Aorta (tissue), 5 donors: Measurements from ENCODE around the gene ELF2. TPM values are rescaled to one million over a fixed set of nuclear protein-coding genes. Genes with fewer than 3 reads are reported as not detected.

ENCODE experiments used
- ATAC-seq: fragments of 200-7000 bp; cut with Tn5 transposase; one replicate; pipeline ENCODE4 v1.9.1; 2022; ENCODE audit warnings: moderate library complexity; ENCODE audit not compliant: low FRiP score
- DNase-seq, 2 donors: peaks; one replicate each; pipeline ENCODE4 v3.0.0-alpha.2; 2020
- H3K27ac ChIP-seq, 2 donors: one replicate each; pipeline ENCODE4 v1.5.1; 2013; ENCODE audit warnings: low read length in 2 of 2, mild to moderate bottlenecking in 2 of 2, moderate library complexity in 2 of 2, control low read depth in 1 of 2, inconsistent platforms in 1 of 2, low read depth in 1 of 2
- H3K27me3 ChIP-seq, 2 donors: one replicate each; pipeline ENCODE4 v1.6.1; 2013; ENCODE audit warnings: control low read depth in 1 of 2, low read length in 1 of 2, mild to moderate bottlenecking in 1 of 2, moderate library complexity in 1 of 2; ENCODE audit not compliant: insufficient read depth in 2 of 2, control insufficient read depth in 1 of 2
- H3K36me3 ChIP-seq, 2 donors: one replicate each; pipeline ENCODE4 v1.6.1; 2013; ENCODE audit warnings: control low read depth in 1 of 2, low read length in 1 of 2, mild to moderate bottlenecking in 1 of 2; ENCODE audit not compliant: insufficient read depth in 2 of 2, control insufficient read depth in 1 of 2
- H3K4me1 ChIP-seq, 2 donors: one replicate each; pipeline ENCODE4 v1.6.1; 2013; ENCODE audit warnings: low read length in 2 of 2, control low read depth in 1 of 2, mild to moderate bottlenecking in 1 of 2, moderate library complexity in 1 of 2; ENCODE audit not compliant: insufficient read depth in 2 of 2, control insufficient read depth in 1 of 2
- H3K4me3 ChIP-seq, 2 donors: one replicate each; pipeline ENCODE4 v1.5.1; 2013; ENCODE audit warnings: low read length in 2 of 2, control low read depth in 1 of 2, mild to moderate bottlenecking in 1 of 2
- H3K9me3 ChIP-seq: one replicate; pipeline ENCODE4 v1.6.1; 2013; ENCODE audit warnings: mild to moderate bottlenecking, low read length; ENCODE audit not compliant: control insufficient read depth
- WGBS, 2 donors: extraction: QIAGEN DNeasy Blood & Tissue Kit; methylation state at CpG; one replicate each; pipeline ENCODE4 v1.1.7; 2013; 5-methylcytosine and 5-hydroxymethylcytosine counted together
- intact Hi-C, 2 donors: fragments of 100-400 bp; cut with DNase I; formaldehyde crosslinking; loops; one replicate each; pipeline versions ENCODE4 v1.14.2 to v1.15.0; 2022
- polyA plus RNA-seq, 2 donors: library from polyadenylated mRNA; stranded (reverse); fragments of 200-250 nt; gene quantifications; one replicate each; pipeline ENCODE4 v1.2.3, GENCODE V29; 2013
- total RNA-seq, 2 donors: library from RNA; stranded (reverse); fragmentation: NEBNext Ultra II Directional; extraction: Animal tissue kit (Norgen Biotek cat#: 25700); gene quantifications; one replicate each; pipeline ENCODE4 v1.2.1, GENCODE V29; 2021
- donor health status: healthy with polysubstance abuse.
- donor health status: Bipolar disorder and iron deficiency.
- donor health status: DM: no; HTN: no; CAD: no.
- donor health status: DM: no; HTN: no; CAD: no.
- donor health status: DM: yes; HTN: yes; CAD: no.

The ELF2 gene
- total and polyA plus RNA-seq, 4 donors, result 12.3 to 102 (median 58.4) TPM

DNA sequence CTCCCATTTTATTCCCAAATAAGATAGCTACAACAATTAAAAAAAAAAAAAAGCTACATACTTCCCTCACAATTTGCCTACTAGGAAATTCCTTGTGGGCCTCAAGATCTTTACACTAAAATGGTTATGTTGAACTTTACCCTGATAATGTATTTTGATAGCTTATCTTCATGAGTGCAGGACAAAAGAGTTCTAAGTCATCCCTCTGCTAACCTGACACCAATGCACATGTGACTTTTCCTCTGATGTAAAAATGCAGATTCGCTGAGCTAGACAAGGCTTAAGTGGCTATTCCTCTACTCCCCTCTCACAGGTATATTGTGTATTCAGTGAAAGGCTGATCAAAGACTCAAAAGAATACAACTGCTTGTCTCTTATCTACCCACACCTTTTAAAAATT, 22.5 kb downstream of the ELF2 start:
- Histone ChIP-seq H3K4me1 (no peaks in the 10 kb centered on the region), H3K4me3 (no peak overlapping the region), H3K9me3 (no peaks in the 10 kb centered on the region), H3K27me3 (no peaks in the 10 kb centered on the region), H3K36me3 (no peaks in the 10 kb centered on the region), H3K27ac (no peak overlapping the region)
- ATAC-seq (no peak), DNase-seq (no peak)
- WGBS, 2 donors, result 57 to 75% methylated on average over 1 of the region's 1 CpG
- intact Hi-C loops, result no loop called here

DNA sequence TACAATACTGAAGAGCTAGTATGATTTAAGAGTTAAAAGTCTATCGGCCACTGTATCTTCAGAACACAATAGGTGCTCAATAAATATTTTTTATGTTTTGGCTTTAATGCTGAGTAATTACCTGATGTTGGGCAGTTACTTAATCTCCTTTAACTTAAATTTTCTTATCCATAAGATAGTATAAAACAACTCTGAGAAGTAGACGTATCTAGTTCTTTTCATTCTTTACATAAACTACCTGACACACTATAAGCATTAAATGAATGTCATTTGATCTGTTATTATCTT, 22.9 kb downstream of the ELF2 start:
- Histone ChIP-seq H3K4me3 (no peak overlapping the region), H3K4me1 (no peaks in the 10 kb centered on the region), H3K27ac (no peak overlapping the region), H3K27me3 (no peaks in the 10 kb centered on the region), H3K36me3 (no peaks in the 10 kb centered on the region), H3K9me3 (no peaks in the 10 kb centered on the region)
- no peak for DNase-seq
- no peak for ATAC-seq
- intact Hi-C loops, result no loop called here
- 69 to 71% methylated on average over 2 of the region's 2 CpGs for WGBS, 2 donors

DNA sequence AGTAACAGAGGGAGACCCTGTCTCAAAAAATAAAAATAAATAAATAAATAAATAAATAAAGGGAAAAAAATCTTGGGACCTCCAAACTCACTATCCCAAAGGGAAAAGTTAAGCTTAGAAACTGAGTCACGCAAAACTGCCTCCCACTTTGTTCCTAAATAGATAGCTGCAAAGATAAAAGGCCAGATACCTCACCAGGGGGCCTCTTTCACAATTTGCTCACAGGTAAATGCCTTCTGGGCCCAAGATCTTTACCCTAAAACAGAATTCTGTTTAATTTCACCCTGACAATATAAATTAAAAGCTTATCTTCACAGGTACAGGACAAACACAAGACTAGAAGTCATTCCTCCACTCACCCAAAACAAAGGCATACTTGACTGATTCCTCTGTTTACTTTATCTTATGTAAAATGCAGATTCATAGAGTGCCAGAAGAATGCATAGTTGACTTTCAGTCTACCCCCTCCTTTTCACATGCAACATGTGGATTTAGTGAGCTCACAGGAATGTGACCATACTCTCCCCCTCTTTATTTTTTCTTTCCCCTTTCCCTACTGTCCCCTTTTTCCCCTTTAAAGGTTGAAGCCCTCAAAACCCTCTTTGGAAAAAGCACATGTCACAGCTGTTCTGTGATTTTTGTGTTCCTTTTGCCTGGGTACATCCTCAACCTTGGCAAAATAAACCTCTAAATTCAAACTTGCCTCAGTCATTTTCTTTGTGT, 23.4 kb downstream of the ELF2 start:
- H3K36me3 ChIP-seq, result no peaks in the 10 kb centered on the region
- no peak for DNase-seq
- H3K27ac ChIP-seq, result no peak overlapping the region
- H3K9me3 ChIP-seq, result no peaks in the 10 kb centered on the region
- H3K4me3 ChIP-seq, result no peak overlapping the region
- WGBS, 2 donors, result 98 to 100% methylated on average over 1 of the region's 1 CpG
- H3K27me3 ChIP-seq, result no peaks in the 10 kb centered on the region
- no peaks in the 10 kb centered on the region for H3K4me1 ChIP-seq
- intact Hi-C loops, result no loop called here
- no peak for ATAC-seq

DNA sequence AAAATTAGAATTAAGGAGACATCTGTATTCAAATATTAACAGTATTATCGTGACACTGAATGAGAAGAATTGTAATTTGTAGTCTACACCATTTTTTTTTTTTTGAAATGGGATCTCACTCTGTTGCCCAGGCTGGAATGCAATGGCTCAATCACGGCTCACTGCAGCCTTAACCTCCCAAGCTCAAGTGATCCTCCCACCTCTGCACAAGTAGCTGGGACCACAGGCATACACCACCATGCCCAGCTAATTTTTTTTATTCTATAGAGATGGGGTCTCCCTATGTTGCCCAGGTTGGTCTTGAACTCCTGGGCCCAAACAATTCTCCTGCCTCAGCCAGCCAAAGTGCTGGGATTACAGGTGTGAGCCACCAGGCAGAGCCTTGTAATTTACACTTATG, 24.8 kb downstream of the ELF2 start:
- WGBS, 2 donors, result 91 to 93% methylated on average over 2 of the region's 2 CpGs
- H3K27ac ChIP-seq, result no peak overlapping the region
- H3K36me3 ChIP-seq, result no peaks in the 10 kb centered on the region
- H3K4me1 ChIP-seq, result no peaks in the 10 kb centered on the region
- H3K27me3 ChIP-seq, result no peaks in the 10 kb centered on the region
- no peak overlapping the region for H3K4me3 ChIP-seq
- DNase-seq (no peak), ATAC-seq (no peak)
- no peaks in the 10 kb centered on the region for H3K9me3 ChIP-seq
- intact Hi-C loops, result no loop called here

DNA sequence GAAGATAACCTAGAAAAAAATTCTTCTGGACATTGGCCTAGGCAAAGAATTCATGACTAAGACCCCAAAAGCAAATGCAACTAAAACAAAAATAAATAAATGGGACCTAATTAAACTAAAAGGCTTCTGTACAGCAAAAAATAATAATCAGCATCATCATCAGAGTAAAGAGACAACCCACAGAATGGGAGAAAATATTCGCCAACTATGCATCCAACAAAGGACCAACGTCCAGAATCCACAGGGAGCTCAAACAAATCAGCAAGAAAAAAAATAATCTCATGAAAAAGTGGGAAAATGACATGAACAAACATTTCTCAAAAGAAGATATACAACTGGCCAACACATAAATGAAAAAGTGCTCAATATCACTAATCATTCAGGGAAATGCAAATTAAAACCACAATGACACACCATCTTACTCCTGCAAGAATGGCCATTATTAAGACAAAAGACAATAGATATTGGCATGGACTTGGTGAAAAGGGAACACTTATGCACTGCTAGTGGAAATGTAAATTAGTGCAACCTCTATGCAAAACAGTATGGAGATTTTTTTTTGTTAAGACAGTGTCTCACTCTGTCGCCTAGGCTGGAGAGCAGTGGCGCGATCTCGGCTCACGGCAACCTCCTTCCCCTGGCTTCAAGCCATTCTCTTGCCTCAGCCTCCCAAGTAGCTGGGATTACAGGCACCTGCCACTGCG, 29.9 kb downstream of the ELF2 start:
- Histone ChIP-seq H3K27me3 (no peaks in the 10 kb centered on the region), H3K27ac (no peak overlapping the region), H3K4me3 (no peak overlapping the region), H3K9me3 (no peaks in the 10 kb centered on the region), H3K4me1 (peaks cover 8 to 17% of the 10 kb centered on the region in 2 donors), H3K36me3 (no peaks in the 10 kb centered on the region)
- ATAC-seq (no peak), DNase-seq (no peak)
- intact Hi-C loops, result no loop called here
- WGBS, 2 donors, result 87 to 89% methylated on average over 8 of the region's 8 CpGs

DNA sequence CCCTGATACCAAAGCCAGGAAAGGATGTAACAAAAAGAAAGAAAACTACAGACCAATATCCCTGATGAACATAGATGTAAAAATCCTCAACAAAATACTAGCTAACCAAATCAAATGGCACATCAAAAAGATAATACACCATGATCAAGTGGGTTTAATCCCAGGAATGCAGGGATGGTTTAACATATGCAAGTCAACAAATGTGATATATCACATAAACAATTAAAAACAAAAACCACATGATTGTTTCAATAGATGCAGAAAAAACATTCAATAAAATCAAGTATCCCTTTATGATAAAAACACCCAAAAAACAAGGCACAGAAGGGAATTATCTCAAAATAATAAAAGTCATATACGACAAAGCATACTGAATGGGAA, 31.5 kb downstream of the ELF2 start:
- intact Hi-C loops, result no loop called here
- ATAC-seq (no peak), DNase-seq (no peak)
- Histone ChIP-seq H3K27ac (no peak overlapping the region), H3K4me1 (peaks cover 8 to 30% of the 10 kb centered on the region in 2 donors), H3K27me3 (no peaks in the 10 kb centered on the region), H3K9me3 (no peaks in the 10 kb centered on the region), H3K36me3 (no peaks in the 10 kb centered on the region), H3K4me3 (no peak overlapping the region)
- WGBS, 2 donors, result 97 to 98% methylated on average over 1 of the region's 1 CpG

DNA sequence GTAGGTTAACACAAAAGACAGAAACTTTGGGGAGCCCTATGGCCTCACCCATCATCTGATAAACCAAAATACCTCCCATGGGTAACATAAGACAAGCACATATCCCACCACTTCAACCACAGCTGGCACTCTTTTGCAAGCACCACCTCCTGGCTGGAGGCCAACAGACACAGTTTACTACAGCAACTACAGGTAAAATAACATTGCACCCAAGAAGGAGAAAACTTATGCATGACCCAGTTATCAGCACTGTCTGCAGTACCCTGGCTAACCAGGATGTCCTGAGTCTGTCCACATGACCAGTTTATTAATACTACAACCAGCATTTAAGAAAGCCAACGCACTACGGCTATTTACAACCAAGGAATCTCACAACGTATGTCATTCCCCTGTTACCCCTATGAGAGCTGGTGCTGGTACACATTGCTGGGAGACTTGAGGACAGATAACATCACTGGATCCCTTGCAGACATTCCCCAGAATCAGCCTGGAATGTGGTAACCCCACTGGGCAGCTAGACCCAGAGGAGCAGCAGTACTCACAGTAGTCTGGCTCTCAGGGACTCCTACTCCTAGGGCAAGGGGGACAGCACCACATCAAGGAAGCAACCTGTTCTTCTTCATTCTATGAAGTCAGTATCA, 32.0 kb downstream of the ELF2 start:
- intact Hi-C loops, result no loop called here
- Histone ChIP-seq H3K27ac (no peak overlapping the region), H3K4me3 (no peak overlapping the region), H3K27me3 (no peaks in the 10 kb centered on the region), H3K36me3 (no peaks in the 10 kb centered on the region), H3K4me1 (peaks cover 8 to 30% of the 10 kb centered on the region in 2 donors), H3K9me3 (no peaks in the 10 kb centered on the region)
- WGBS, 2 donors, result 92 to 93% methylated on average over 3 of the region's 3 CpGs
- DNase-seq (no peak), ATAC-seq (no peak)

DNA sequence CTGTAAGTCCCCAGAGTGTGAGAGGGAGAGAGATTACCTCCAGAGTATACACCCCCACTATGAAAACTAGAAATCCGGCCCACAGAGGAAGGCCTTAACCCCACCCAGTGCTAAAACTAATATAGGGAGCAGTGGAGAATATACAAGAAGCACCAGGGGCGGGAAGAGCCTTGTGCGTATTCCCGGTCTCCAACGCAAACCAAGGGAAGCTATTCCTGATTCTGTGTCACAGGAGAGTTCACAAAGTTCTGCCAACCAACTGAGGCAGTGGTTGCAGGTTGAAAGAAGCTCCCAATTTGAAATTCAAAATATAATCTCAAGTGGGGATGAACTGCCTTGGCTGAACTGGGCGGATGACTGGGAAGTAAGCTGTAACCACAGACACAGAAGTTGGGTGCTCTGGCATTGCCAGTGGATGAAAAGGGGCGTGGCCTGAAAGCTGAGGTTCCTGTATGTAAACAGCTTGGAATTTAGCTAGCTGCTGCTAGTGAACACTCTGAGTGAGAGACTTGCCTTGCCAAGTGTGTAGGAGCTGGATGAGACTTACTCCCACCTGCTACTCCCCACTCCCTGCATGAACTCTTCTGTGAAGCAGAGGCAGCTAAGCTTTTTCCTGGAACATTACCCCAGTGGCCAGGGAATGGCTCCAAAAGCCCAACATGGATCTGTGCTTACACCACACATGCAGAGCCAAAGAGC, 32.7 kb downstream of the ELF2 start:
- ATAC-seq (no peak), DNase-seq (peak in 1 of 2 donors; percentile 82)
- Histone ChIP-seq H3K9me3 (no peaks in the 10 kb centered on the region), H3K36me3 (no peaks in the 10 kb centered on the region), H3K27ac (no peak overlapping the region), H3K4me1 (peaks cover 8 to 30% of the 10 kb centered on the region in 2 donors), H3K4me3 (no peak overlapping the region), H3K27me3 (no peaks in the 10 kb centered on the region)
- 86 to 88% methylated on average over 7 of the region's 7 CpGs for WGBS, 2 donors
- intact Hi-C loops, result no loop called here
